K562 (cell line): Measurements from ENCODE around the gene UBA52. TPM values are rescaled to one million over a fixed set of nuclear protein-coding genes. Genes with fewer than 3 reads are reported as not detected.

Source experiments
- ELF4 ChIP-seq: fragments of 450-650 bp; formaldehyde crosslinking; IDR thresholded peaks from 2 replicates; pipeline ENCODE4 v1.4.0; 2022; ENCODE audit warnings: missing genetic modification characterization
- HLTF ChIP-seq: fragments of 450-650 bp; IDR thresholded peaks from 2 replicates; pipeline ENCODE4 v1.6.1; 2016
- HNRNPL ChIP-seq: fragments of 200-400 bp; formaldehyde crosslinking; IDR thresholded peaks from 2 replicates; pipeline ENCODE4 v1.6.1; 2017; ENCODE audit warnings: low read depth, mild to moderate bottlenecking, low read length
- MBD2 ChIP-seq: sonication (generic); IDR thresholded peaks from 2 replicates; pipeline ENCODE4 v1.6.1; 2016; ENCODE audit warnings: low read depth, borderline replicate concordance
- MIER1 ChIP-seq: fragments of 450-650 bp; IDR thresholded peaks from 2 replicates; pipeline ENCODE4 v1.6.1; 2016; ENCODE audit warnings: antibody characterized with exemption, mild to moderate bottlenecking, low read depth
- RBFOX2 ChIP-seq: fragments of 200-400 bp; formaldehyde crosslinking; IDR thresholded peaks from 2 replicates; pipeline ENCODE4 v1.6.1; 2017; ENCODE audit warnings: low read depth, mild to moderate bottlenecking, low read length, moderate library complexity
- SIN3B ChIP-seq: fragments of 450-650 bp; IDR thresholded peaks from 2 replicates; pipeline ENCODE4 v1.6.1; 2017; ENCODE audit warnings: low read depth, mild to moderate bottlenecking, moderate library complexity
- SNIP1 ChIP-seq: fragments of 450-650 bp; IDR thresholded peaks from 2 replicates; pipeline ENCODE4 v1.7.1; 2017; ENCODE audit warnings: low read depth, mild to moderate bottlenecking
- TEAD1 ChIP-seq, 2 experiments: fragments of 450-650 bp in 1 of 2; sonication (generic) in 1 of 2; formaldehyde crosslinking; IDR thresholded peaks; 2 replicates each; pipeline versions ENCODE4 v1.4.0 to v1.8.0; 2020 to 2022; ENCODE audit warnings: mild to moderate bottlenecking in 2 of 2, missing genetic modification reagents in 1 of 2
- polyA plus RNA-seq, 8 experiments: library from polyadenylated mRNA; depleted of rRNA in 4 of 8; stranded (reverse) in 5 of 8; unstranded in 3 of 8; fragments of >200 nt; fragmentation: Nextera tagmentation in 2 of 8; fragmentation: Illumina TruSeq in 1 of 8; extraction: Ambion mirVana in 2 of 8; extraction: Trizol in 1 of 8; gene quantifications; 2 replicates each; pipeline versions ENCODE4 v1.2.1 to v1.2.3, GENCODE V29; 2011 to 2014; ENCODE audit warnings: inconsistent platforms in 1 of 8, missing spikeins in 1 of 8
- total RNA-seq, 7 experiments: library from RNA; depleted of rRNA in 6 of 7; stranded (reverse); fragments of >200 nt in 6 of 7; fragmentation: Illumina TruSeq in 2 of 7; extraction: Trizol in 2 of 7; gene quantifications; 2 replicates each; pipeline versions ENCODE4 v1.2.1 to v1.2.3, GENCODE V29; 2011 to 2021; ENCODE audit warnings: low replicate concordance in 1 of 7
- TF ChIP-seq, protein P1 (sequence below): sonication (generic); formaldehyde crosslinking; IDR thresholded peaks from 2 replicates; pipeline ENCODE4 v1.8.0; 2022; ENCODE audit warnings: mild to moderate bottlenecking, missing genetic modification reagents, borderline replicate concordance
- TF ChIP-seq, protein P2 (sequence below): fragments of 250-450 bp; sonication (Bioruptor Pico); IDR thresholded peaks from 2 replicates; pipeline ENCODE4 v1.5.0; 2020; ENCODE audit warnings: mild to moderate bottlenecking
- TF ChIP-seq, protein P3 (sequence below): fragments of 450-650 bp; conservative IDR thresholded peaks from 2 replicates; pipeline ENCODE4 v1.6.1; 2016; ENCODE audit warnings: missing genetic modification characterization, low read depth, mild to moderate bottlenecking, control low read depth, missing compliant biosample characterization
- TF ChIP-seq, protein P4 (sequence below): fragments of 450-650 bp; IDR thresholded peaks from 2 replicates; pipeline ENCODE4 v1.6.1; 2016; ENCODE audit warnings: mild to moderate bottlenecking
- TF ChIP-seq, protein P5 (sequence below): sonication (generic); formaldehyde crosslinking; IDR thresholded peaks from 2 replicates; pipeline ENCODE4 v1.9.0; 2022; ENCODE audit warnings: mild to moderate bottlenecking, missing genetic modification reagents
- TF ChIP-seq, protein P6 (sequence below): sonication (generic); formaldehyde crosslinking; IDR thresholded peaks from 2 replicates; pipeline ENCODE4 v1.4.0; 2020; ENCODE audit warnings: mild to moderate bottlenecking, missing genetic modification reagents

UBA52 gene
- total and polyA plus RNA-seq, 9 of the 15 experiments (the other 6 are each of a cell fraction or from before 2014, with no cell fraction given), result 1,110 to 2,751 (median 1,733) TPM

DNA sequence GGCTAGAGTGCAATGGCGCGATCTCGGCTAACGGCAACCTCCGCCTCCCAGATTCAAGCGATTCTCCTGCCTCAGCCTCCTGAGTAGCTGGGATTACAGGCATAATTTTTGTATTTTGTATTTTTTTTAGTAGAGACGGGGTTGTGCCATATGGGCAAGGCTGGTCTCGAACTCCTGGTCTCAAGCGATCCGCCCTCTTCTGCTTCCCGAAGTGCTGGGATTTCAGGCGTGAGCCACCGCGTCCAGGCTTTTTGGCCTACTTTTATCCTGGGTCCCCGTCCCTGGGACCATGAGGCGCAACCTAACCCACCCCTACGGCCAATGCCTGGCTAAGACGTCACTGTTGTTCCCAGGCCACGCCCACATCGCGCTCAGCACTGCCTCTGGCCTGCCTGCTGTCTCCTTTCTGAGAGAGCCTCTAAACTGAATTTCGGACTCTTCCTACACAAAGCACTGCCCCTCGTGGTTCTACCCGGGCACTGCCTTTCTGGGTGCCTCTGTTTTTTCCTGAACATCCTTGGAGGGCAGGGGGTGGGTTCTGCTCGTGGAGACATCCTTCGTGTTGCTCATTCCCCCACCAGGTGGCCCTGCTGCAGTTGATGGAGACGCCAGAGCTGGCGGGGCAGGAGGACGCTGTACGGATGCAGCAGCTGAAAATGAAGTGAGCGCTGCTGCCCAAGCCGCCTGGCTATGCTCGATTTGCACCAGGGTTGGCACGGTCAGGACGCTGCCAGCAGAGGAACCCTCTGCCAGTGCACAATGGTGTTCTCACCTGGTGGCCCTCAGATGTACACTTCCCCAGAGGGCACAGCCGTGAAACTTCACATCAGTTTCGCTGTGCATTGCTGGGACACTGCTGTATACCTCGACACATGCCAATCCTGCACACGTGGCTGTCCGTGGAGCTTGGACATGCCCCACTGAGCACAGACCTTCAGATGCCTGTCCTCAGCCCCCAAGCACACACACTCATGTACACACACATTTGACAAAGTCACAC, 18.9 kb downstream of the UBA52 start (continued):
- TF ChIP-seq SNIP1 (no peak), ELF4 (no peak), MIER1 (no peak; the same call in 1 of the 2 replicates), TEAD1 (CRISPR knock-in tag; IDR thresholded peaks at IDR 0.05) (0 out of 4 replicates have a peak, but pooled peaks of 1 of the 2 experiments have one; percentile 14), HNRNPL (no peak), MBD2 (peak; percentile 49; the same call in 1 of the 2 replicates), HLTF (0 out of 2 replicates have a peak, but pooled peaks have one; percentile 23), SIN3B (no peak; the same call in 1 of the 2 replicates), RBFOX2 (peak; percentile 54; the same call in 1 of the 2 replicates)
- TF ChIP-seq, protein P1, sequence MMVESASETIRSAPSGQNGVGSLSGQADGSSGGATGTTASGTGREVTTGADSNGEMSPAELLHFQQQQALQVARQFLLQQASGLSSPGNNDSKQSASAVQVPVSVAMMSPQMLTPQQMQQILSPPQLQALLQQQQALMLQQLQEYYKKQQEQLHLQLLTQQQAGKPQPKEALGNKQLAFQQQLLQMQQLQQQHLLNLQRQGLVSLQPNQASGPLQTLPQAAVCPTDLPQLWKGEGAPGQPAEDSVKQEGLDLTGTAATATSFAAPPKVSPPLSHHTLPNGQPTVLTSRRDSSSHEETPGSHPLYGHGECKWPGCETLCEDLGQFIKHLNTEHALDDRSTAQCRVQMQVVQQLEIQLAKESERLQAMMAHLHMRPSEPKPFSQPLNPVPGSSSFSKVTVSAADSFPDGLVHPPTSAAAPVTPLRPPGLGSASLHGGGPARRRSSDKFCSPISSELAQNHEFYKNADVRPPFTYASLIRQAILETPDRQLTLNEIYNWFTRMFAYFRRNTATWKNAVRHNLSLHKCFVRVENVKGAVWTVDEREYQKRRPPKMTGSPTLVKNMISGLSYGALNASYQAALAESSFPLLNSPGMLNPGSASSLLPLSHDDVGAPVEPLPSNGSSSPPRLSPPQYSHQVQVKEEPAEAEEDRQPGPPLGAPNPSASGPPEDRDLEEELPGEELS, result no peak
- TF ChIP-seq, protein P2, sequence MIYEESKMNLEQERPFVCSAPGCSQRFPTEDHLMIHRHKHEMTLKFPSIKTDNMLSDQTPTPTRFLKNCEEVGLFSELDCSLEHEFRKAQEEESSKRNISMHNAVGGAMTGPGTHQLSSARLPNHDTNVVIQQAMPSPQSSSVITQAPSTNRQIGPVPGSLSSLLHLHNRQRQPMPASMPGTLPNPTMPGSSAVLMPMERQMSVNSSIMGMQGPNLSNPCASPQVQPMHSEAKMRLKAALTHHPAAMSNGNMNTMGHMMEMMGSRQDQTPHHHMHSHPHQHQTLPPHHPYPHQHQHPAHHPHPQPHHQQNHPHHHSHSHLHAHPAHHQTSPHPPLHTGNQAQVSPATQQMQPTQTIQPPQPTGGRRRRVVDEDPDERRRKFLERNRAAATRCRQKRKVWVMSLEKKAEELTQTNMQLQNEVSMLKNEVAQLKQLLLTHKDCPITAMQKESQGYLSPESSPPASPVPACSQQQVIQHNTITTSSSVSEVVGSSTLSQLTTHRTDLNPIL, result no peak
- TF ChIP-seq, protein P3, sequence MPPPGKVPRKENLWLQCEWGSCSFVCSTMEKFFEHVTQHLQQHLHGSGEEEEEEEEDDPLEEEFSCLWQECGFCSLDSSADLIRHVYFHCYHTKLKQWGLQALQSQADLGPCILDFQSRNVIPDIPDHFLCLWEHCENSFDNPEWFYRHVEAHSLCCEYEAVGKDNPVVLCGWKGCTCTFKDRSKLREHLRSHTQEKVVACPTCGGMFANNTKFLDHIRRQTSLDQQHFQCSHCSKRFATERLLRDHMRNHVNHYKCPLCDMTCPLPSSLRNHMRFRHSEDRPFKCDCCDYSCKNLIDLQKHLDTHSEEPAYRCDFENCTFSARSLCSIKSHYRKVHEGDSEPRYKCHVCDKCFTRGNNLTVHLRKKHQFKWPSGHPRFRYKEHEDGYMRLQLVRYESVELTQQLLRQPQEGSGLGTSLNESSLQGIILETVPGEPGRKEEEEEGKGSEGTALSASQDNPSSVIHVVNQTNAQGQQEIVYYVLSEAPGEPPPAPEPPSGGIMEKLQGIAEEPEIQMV (tag), result no peak
- TF ChIP-seq, protein P4, sequence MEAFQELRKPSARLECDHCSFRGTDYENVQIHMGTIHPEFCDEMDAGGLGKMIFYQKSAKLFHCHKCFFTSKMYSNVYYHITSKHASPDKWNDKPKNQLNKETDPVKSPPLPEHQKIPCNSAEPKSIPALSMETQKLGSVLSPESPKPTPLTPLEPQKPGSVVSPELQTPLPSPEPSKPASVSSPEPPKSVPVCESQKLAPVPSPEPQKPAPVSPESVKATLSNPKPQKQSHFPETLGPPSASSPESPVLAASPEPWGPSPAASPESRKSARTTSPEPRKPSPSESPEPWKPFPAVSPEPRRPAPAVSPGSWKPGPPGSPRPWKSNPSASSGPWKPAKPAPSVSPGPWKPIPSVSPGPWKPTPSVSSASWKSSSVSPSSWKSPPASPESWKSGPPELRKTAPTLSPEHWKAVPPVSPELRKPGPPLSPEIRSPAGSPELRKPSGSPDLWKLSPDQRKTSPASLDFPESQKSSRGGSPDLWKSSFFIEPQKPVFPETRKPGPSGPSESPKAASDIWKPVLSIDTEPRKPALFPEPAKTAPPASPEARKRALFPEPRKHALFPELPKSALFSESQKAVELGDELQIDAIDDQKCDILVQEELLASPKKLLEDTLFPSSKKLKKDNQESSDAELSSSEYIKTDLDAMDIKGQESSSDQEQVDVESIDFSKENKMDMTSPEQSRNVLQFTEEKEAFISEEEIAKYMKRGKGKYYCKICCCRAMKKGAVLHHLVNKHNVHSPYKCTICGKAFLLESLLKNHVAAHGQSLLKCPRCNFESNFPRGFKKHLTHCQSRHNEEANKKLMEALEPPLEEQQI, result no peak
- TF ChIP-seq, protein P5, sequence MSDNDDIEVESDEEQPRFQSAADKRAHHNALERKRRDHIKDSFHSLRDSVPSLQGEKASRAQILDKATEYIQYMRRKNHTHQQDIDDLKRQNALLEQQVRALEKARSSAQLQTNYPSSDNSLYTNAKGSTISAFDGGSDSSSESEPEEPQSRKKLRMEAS (CRISPR knock-in tag), result peak; percentile 62
- TF ChIP-seq, protein P6, sequence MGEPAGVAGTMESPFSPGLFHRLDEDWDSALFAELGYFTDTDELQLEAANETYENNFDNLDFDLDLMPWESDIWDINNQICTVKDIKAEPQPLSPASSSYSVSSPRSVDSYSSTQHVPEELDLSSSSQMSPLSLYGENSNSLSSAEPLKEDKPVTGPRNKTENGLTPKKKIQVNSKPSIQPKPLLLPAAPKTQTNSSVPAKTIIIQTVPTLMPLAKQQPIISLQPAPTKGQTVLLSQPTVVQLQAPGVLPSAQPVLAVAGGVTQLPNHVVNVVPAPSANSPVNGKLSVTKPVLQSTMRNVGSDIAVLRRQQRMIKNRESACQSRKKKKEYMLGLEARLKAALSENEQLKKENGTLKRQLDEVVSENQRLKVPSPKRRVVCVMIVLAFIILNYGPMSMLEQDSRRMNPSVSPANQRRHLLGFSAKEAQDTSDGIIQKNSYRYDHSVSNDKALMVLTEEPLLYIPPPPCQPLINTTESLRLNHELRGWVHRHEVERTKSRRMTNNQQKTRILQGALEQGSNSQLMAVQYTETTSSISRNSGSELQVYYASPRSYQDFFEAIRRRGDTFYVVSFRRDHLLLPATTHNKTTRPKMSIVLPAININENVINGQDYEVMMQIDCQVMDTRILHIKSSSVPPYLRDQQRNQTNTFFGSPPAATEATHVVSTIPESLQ (CRISPR knock-in tag), result no peak
